Astrocyte of the spinal cord (primary cell): ENCODE results near the gene ASXL2.

Experiments
- DNase-seq: peaks from one replicate; pipeline ENCODE4 v3.0.0; 2011; ENCODE audit warnings: low read depth, low spot score
- H3K4me3 ChIP-seq: 2 replicates; pipeline ENCODE4 v1.5.1; 2011; ENCODE audit warnings: low read depth, mild to moderate bottlenecking, low read length, moderate library complexity
- CTCF ChIP-seq: IDR thresholded peaks from 2 replicates; pipeline ENCODE4 v1.5.1; 2012; ENCODE audit warnings: low read depth, mild to moderate bottlenecking, low read length, inconsistent platforms
- in situ Hi-C: cut with HindIII; loops from 2 replicates; pipeline ENCODE4 v1.10.0; 2017; ENCODE audit warnings: low sequenced_read_pairs

Gene ASXL2

GRCh38 chr2:25881764-25882163 lies 3.5 kb upstream of the ASXL2 start:
- in situ Hi-C loops, result no loop called here

GRCh38 chr2:25879133-25879730 lies 945 bp upstream of the ASXL2 start:
- H3K4me3 ChIP-seq, result peak overlapping the region; percentile 50
- TF ChIP-seq CTCF, result no peak
- DNase-seq, result peak; percentile 65

More at GRCh38 chr2:25881764-25882163, 3.5 kb upstream of the ASXL2 start:
- TF ChIP-seq CTCF, result no peak
- H3K4me3 ChIP-seq, result no peak overlapping the region
- DNase-seq, result no peak

GRCh38 chr2:25877431-25878360 lies 591 bp downstream of the ASXL2 start:
- in situ Hi-C loops, result no loop called here
- H3K4me3 ChIP-seq, result peak overlapping the region; percentile 99
- peak; percentile 60 for DNase-seq
- no peak for TF ChIP-seq CTCF

More at GRCh38 chr2:25879133-25879730, 945 bp upstream of the ASXL2 start:
- in situ Hi-C loops, result no loop called here

GRCh38 chr2:25872134-25872533 lies 6.2 kb downstream of the ASXL2 start:
- in situ Hi-C loops, result no loop called here
- no peak for DNase-seq
- no peak for TF ChIP-seq CTCF

GRCh38 chr2:25867396-25868003 lies 10.8 kb downstream of the ASXL2 start:
- no peak for TF ChIP-seq CTCF
- H3K4me3 ChIP-seq, result no peak overlapping the region
- DNase-seq, result no peak
- in situ Hi-C loops, result no loop called here

More at GRCh38 chr2:25872134-25872533, 6.2 kb downstream of the ASXL2 start:
- no peak overlapping the region for H3K4me3 ChIP-seq

GRCh38 chr2:25856377-25856776 lies 21.9 kb downstream of the ASXL2 start:
- in situ Hi-C loops, result no loop called here
- no peak for TF ChIP-seq CTCF
- DNase-seq, result no peak
- H3K4me3 ChIP-seq, result no peak overlapping the region
